Kidney tubule cell (primary cell): ENCODE results near the gene SPCS2.
"Not testable (repeated sequence)": the region's sequence is repeated elsewhere in the genome, so short reads cannot be mapped to it uniquely, and the experiment has no call there.

Experiments used
- DNase-seq: peaks from one replicate; pipeline ENCODE4 v3.0.0-alpha.2; 2018; ENCODE audit warnings: low spot score

SPCS2 gene

GRCh38 chr11:75002516-75002915 lies 53.5 kb downstream of the SPCS2 start:
- DNase-seq, result no peak

GRCh38 chr11:75004215-75004614 lies 55.1 kb downstream of the SPCS2 start:
- no peak for DNase-seq

GRCh38 chr11:75011357-75011756 lies 62.3 kb downstream of the SPCS2 start:
- DNase-seq, result no peak

GRCh38 chr11:75011872-75012271 lies 62.8 kb downstream of the SPCS2 start:
- DNase-seq, result no peak

- peak; percentile 42 for DNase-seq
Measured at GRCh38 chr11:75013051-75013450, 64.0 kb downstream of the SPCS2 start.

- peak; percentile 64 for DNase-seq
Measured at GRCh38 chr11:75014129-75014528, 65.1 kb downstream of the SPCS2 start.

GRCh38 chr11:75019200-75019599 lies 70.1 kb downstream of the SPCS2 start:
- not testable (repeated sequence) for DNase-seq

GRCh38 chr11:75020328-75020727 lies 71.3 kb downstream of the SPCS2 start:
- not testable (repeated sequence) for DNase-seq

- DNase-seq, result peak; percentile 91
Measured at GRCh38 chr11:75022296-75022695, 73.2 kb downstream of the SPCS2 start.

GRCh38 chr11:75022759-75023396 lies 73.8 kb downstream of the SPCS2 start:
- peak; percentile 91 for DNase-seq

- peak; percentile 50 for DNase-seq
Measured at GRCh38 chr11:75023446-75024067, 74.5 kb downstream of the SPCS2 start.

- DNase-seq, result no peak
Measured at GRCh38 chr11:75024068-75024449, 75.0 kb downstream of the SPCS2 start.

GRCh38 chr11:75024764-75025211 lies 75.7 kb downstream of the SPCS2 start:
- DNase-seq, result no peak

GRCh38 chr11:75025561-75025960 lies 76.5 kb downstream of the SPCS2 start:
- no peak for DNase-seq

- no peak for DNase-seq
Measured at GRCh38 chr11:75028321-75028720, 79.3 kb downstream of the SPCS2 start.
